ENCODE results near the gene RAB8B.

- TF ChIP-seq EZH2 (IDR thresholded peaks at IDR 0.05) (no peak), POLR2AphosphoS5 (IDR thresholded peaks at IDR 0.05; ENCODE audit: borderline replicate concordance, low read depth, low read length) (no peak)
These were observed 87.1 kb downstream of the RAB8B start for GRCh38 chr15:63276342-63277037.

All from SK-N-MC (cell line).